Esophagus (tissue), 2 donors: Measurements from ENCODE around the gene ZNF626. TPM values are rescaled to one million over a fixed set of nuclear protein-coding genes. Genes with fewer than 3 reads are reported as not detected.
A peak's percentile ranks its signal among the peaks of the same experiment; 100 is the strongest.
"Not testable (repeated sequence)": the region's sequence is repeated elsewhere in the genome, so short reads cannot be mapped to it uniquely, and the experiment has no call there.

ENCODE experiments used
- H3K27ac ChIP-seq, 2 donors: one replicate each; pipeline ENCODE4 v1.5.1; 2013; ENCODE audit warnings: low read depth in 2 of 2, mild to moderate bottlenecking in 2 of 2, inconsistent platforms in 1 of 2, low read length in 1 of 2, moderate library complexity in 1 of 2
- H3K27me3 ChIP-seq, 2 donors: one replicate each; pipeline ENCODE4 v1.6.1; 2013; ENCODE audit warnings: low read length in 2 of 2, control low read depth in 1 of 2, mild to moderate bottlenecking in 1 of 2; ENCODE audit not compliant: insufficient read depth in 2 of 2, control insufficient read depth in 1 of 2
- H3K36me3 ChIP-seq, 2 donors: one replicate each; pipeline ENCODE4 v1.6.1; 2013; ENCODE audit warnings: low read length in 1 of 2; ENCODE audit not compliant: control insufficient read depth in 2 of 2, insufficient read depth in 2 of 2
- H3K4me1 ChIP-seq, 2 donors: one replicate each; pipeline ENCODE4 v1.6.1; 2013; ENCODE audit warnings: low read length in 1 of 2; ENCODE audit not compliant: control insufficient read depth in 2 of 2, insufficient read depth in 2 of 2
- H3K4me3 ChIP-seq, 2 donors: one replicate each; pipeline ENCODE4 v1.5.1; 2013; ENCODE audit warnings: low read length in 2 of 2, mild to moderate bottlenecking in 2 of 2, low read depth in 1 of 2, moderate library complexity in 1 of 2
- H3K9me3 ChIP-seq, 2 donors: one replicate each; pipeline ENCODE4 v1.6.1; 2013; ENCODE audit warnings: mild to moderate bottlenecking in 2 of 2, low read depth in 1 of 2, low read length in 1 of 2, moderate library complexity in 1 of 2; ENCODE audit not compliant: control insufficient read depth in 2 of 2, insufficient read depth in 1 of 2
- WGBS, 2 donors: extraction: QIAGEN DNeasy Blood & Tissue Kit; methylation state at CpG; one replicate each; pipeline ENCODE4 v1.1.7; 2013; 5-methylcytosine and 5-hydroxymethylcytosine counted together
- polyA plus RNA-seq, 2 donors: library from polyadenylated mRNA; stranded (reverse); fragments of 200-250 nt; gene quantifications; one replicate each; pipeline ENCODE4 v1.2.3, GENCODE V29; 2013
- donor health status: healthy with polysubstance abuse.
- donor health status: Bipolar disorder and iron deficiency.

ZNF626 gene
- polyA plus RNA-seq, 2 donors = 1.6 to 2.1 TPM

DNA sequence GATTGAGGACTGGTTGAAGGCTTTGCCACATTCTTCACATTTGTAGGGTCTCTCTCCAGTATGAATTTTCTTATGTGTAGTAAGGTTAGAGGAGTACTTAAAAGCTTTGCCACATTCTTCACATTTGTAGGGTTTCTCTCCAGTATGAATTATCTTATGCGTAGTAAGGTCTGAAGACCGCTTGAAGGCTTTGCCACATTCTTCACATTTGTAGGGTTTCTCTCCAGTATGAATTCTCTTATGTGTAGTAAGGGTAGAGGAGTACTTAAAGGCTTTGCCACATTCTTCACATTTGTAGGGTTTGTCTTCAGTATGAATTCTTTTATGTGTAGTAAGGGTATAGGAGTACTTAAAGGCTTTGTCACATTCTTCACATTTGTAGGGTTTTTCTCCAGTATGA, 36.8 kb downstream of the ZNF626 start:
- WGBS, 2 donors = 97 to 98% methylated on average over 2 of the region's 2 CpGs
- not testable (repeated sequence) for H3K9me3 ChIP-seq, H3K36me3 ChIP-seq, H3K4me1 ChIP-seq, H3K27me3 ChIP-seq, H3K27ac ChIP-seq, H3K4me3 ChIP-seq

DNA sequence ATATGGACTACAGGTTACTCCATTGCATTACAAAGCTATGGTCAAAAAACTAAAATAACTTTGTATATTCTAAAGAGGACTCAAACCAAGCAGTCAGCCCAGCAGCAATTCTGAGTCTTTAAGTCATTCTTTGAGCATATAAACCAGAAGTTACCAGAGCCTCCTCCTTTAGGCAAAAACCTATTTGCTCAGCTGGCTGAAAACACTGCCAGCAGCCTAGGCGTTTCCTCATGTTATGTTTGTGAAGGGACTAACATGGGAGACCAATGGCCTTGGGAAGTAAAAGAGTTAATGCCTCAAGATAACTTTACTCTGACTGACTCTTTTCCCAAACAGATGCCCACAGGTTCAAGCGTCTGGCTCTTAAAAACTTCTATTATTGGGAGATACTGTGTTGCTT, 45.3 kb downstream of the ZNF626 start:
- Histone ChIP-seq H3K27ac (no peak overlapping the region), H3K36me3 (no peaks in the 10 kb centered on the region), H3K4me1 (no peaks in the 10 kb centered on the region), H3K9me3 (peaks cover 3 to 16% of the 10 kb centered on the region in 2 donors), H3K27me3 (no peaks in the 10 kb centered on the region), H3K4me3 (no peak overlapping the region)
- 64 to 69% methylated on average over 2 of the region's 2 CpGs for WGBS, 2 donors

DNA sequence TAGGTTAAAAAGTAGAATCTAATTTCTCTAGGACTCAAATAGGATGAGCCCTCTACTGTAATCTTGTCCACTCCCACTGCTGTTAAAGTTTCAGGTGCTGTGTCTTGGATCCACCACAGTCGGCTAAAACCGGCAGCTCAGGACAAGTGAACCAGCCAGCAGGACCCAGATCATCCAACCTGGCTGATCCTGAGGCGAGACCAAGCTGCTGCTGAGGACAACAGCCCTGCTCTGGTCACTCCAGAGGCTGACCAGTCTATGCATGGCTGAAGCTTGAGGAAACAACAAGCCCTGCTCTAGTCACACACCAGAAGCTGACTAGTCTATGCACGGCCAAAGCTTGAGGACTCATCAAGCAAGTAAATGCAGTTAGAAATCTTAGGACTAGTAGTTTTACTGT, 46.4 kb downstream of the ZNF626 start:
- H3K4me3 ChIP-seq, H3K27me3 ChIP-seq, H3K27ac ChIP-seq, H3K4me1 ChIP-seq, H3K36me3 ChIP-seq: not testable (repeated sequence)
- H3K9me3 ChIP-seq = peaks cover 3 to 16% of the 10 kb centered on the region in 2 donors
- 81 to 89% methylated on average over 4 of the region's 4 CpGs for WGBS, 2 donors

DNA sequence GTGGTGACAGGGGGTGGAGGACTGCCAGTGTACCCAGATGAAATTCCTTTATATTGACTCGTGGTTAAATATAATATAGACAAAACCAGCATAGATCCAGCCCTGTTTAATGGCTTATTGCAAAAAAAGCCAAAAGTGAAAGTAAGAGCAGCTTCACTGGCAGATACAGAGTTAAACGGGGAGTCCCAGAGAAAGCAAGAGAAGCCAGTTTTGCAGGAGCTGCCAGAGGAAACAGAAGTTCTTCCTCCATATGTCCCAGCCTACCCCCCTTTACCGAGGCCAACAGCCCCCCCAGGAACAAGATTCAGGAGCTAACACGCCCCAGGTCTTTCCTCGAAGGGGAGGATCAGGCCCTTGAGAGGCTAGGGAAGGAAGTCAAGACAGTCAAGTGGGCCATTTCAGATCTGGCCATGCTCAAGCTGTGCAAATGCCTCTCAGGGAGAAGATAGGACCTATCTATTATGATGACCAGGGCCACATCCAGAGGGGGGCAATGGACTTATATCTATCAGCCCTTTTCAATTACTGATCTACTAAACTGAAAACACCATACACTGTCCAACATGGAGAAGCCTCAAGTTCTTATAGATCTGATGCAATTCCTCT, 48.6 kb downstream of the ZNF626 start:
- Histone ChIP-seq H3K27me3 (no peaks in the 10 kb centered on the region), H3K4me1 (no peaks in the 10 kb centered on the region), H3K27ac (no peak overlapping the region), H3K4me3 (peak overlapping the region in 1 of 2 donors; percentile 19), H3K9me3 (peaks cover 3 to 16% of the 10 kb centered on the region in 2 donors), H3K36me3 (no peaks in the 10 kb centered on the region)
- WGBS, 2 donors = 39 to 58% methylated on average over 5 of the region's 5 CpGs

DNA sequence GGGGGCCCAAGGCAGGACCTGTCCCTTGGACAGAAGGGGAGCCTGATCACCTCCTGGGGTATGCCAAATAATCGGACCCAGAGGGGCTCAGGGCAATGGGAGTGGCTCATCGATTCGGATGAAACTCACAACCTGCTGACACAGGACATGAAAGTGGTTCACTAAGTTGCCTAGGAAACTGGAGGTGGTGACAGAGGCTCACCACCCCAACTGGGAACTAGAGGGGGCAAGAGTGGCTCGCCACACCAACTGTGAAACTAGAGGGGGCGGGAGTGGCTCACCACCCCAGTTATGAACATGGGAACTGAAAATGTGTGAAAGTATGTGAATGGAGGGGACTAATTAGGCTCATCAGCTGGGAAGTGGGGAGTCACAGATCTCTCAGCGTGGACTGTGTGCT, 49.5 kb downstream of the ZNF626 start:
- Histone ChIP-seq H3K4me1 (no peaks in the 10 kb centered on the region), H3K9me3 (peaks cover 3 to 16% of the 10 kb centered on the region in 2 donors), H3K4me3 (no peak overlapping the region), H3K27ac (no peak overlapping the region), H3K36me3 (no peaks in the 10 kb centered on the region), H3K27me3 (no peaks in the 10 kb centered on the region)
- 72 to 81% methylated on average over 6 of the region's 6 CpGs for WGBS, 2 donors

DNA sequence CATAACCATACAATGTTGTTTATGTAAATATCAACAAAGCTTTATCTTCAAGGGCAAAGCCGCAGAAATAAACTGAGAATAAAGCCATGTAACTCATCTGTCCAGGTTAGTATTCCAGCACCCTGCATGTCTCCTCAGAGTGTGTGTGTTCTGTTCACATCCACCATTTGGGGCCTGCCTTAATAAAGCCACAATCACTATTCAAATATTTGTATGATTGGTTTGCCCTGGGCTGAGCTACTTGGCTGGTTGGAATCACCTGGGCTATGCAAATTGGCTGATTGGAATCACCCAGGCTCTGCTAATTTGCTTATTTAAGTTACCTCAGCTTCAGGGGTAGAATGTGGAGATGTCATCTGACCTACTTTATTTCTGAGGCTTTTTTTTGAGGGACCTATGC, 53.4 kb downstream of the ZNF626 start:
- Histone ChIP-seq H3K4me3 (no peak overlapping the region), H3K9me3 (peaks cover 0 to 9% of the 10 kb centered on the region in 2 donors), H3K27ac (no peak overlapping the region), H3K4me1 (no peaks in the 10 kb centered on the region), H3K36me3 (no peaks in the 10 kb centered on the region), H3K27me3 (no peaks in the 10 kb centered on the region)
- WGBS, 2 donors = 79 to 89% methylated on average over 1 of the region's 1 CpG

Other genes starting within 250 kb of the ZNF626 start
- gene ZNF737, start 95.8 kb downstream of the ZNF626 start, polyA plus RNA-seq = 1 to 10 TPM; 1.0 to 1.3 TPM
- 1 to 10 TPM; 1.0 to 1.2 TPM for gene ZNF66, start 114.7 kb upstream of the ZNF626 start, polyA plus RNA-seq